Loucy (cell line): ENCODE measurements around the gene PEAK3.

ENCODE experiments used
- H2AFZ ChIP-seq: fragments of 200-600 bp; sonication (generic); 2 replicates; pipeline ENCODE4 v1.6.0; 2016; ENCODE audit warnings: antibody characterized with exemption, mild to moderate bottlenecking, low read length, moderate library complexity
- H3F3A ChIP-seq: fragments of 200-600 bp; 2 replicates; pipeline ENCODE4 v1.6.0; 2016; ENCODE audit warnings: antibody characterized with exemption, low read depth, mild to moderate bottlenecking
- H3K27me3 ChIP-seq: fragments of 200-600 bp; sonication (generic); 2 replicates; pipeline ENCODE4 v1.6.1; 2014; ENCODE audit warnings: low read length, mild to moderate bottlenecking; ENCODE audit not compliant: insufficient read depth, poor library complexity, severe bottlenecking
- H3K36me3 ChIP-seq: fragments of 200-600 bp; sonication (generic); 2 replicates; pipeline ENCODE4 v1.6.1; 2016; ENCODE audit warnings: low read length; ENCODE audit not compliant: insufficient read depth
- H3K4me1 ChIP-seq: fragments of 200-600 bp; sonication (generic); 2 replicates; pipeline ENCODE4 v1.5.1; 2014; ENCODE audit warnings: low read length, mild to moderate bottlenecking; ENCODE audit not compliant: insufficient read depth, poor library complexity, severe bottlenecking
- H3K4me2 ChIP-seq: fragments of 200-600 bp; sonication (generic); 2 replicates; pipeline ENCODE4 v1.6.0; 2014; ENCODE audit warnings: antibody characterized with exemption, low read length, low read depth, mild to moderate bottlenecking; ENCODE audit not compliant: poor library complexity, severe bottlenecking
- H3K4me3 ChIP-seq: fragments of 200-600 bp; sonication (generic); 2 replicates; pipeline ENCODE4 v1.5.1; 2014; ENCODE audit warnings: low read length, mild to moderate bottlenecking, mixed read lengths; ENCODE audit not compliant: poor library complexity, severe bottlenecking
- H3K79me2 ChIP-seq: fragments of 200-600 bp; sonication (generic); 2 replicates; pipeline ENCODE4 v1.6.1; 2014; ENCODE audit warnings: low read length; ENCODE audit not compliant: insufficient read depth
- H3K9ac ChIP-seq: fragments of 200-600 bp; sonication (generic); 2 replicates; pipeline ENCODE4 v1.6.0; 2014; ENCODE audit warnings: mild to moderate bottlenecking, low read depth, low read length, moderate library complexity; ENCODE audit not compliant: poor library complexity, severe bottlenecking
- H3K9me2 ChIP-seq: fragments of 200-600 bp; sonication (generic); replicated peaks from 2 replicates; pipeline ENCODE4 v1.6.1; 2016; ENCODE audit warnings: low read depth, low read length, mixed read lengths
- H3K9me3 ChIP-seq: fragments of 200-600 bp; sonication (generic); 2 replicates; pipeline ENCODE4 v1.6.1; 2014; ENCODE audit warnings: mild to moderate bottlenecking, antibody characterized with exemption, low read length, low read depth; ENCODE audit not compliant: insufficient read depth
- H4K20me1 ChIP-seq: fragments of 200-600 bp; sonication (generic); 2 replicates; pipeline ENCODE4 v1.6.0; 2014; ENCODE audit warnings: antibody characterized with exemption, low read length, mild to moderate bottlenecking; ENCODE audit not compliant: insufficient read depth, poor library complexity, severe bottlenecking
- EZH2phosphoT487 ChIP-seq: fragments of 200-600 bp; IDR thresholded peaks from 2 replicates; pipeline ENCODE4 v1.6.1; 2018; ENCODE audit warnings: antibody characterized with exemption, mild to moderate bottlenecking, moderate library complexity, borderline replicate concordance
- TF ChIP-seq, protein P1 (sequence below): fragments of 200-600 bp; sonication (generic); conservative IDR thresholded peaks from 2 replicates; pipeline ENCODE4 v1.5.1; 2014; ENCODE audit warnings: mild to moderate bottlenecking, antibody characterized with exemption, low read length

PEAK3 gene

GRCh38 chr19:2320939-2321338 lies 39.0 kb upstream of the PEAK3 start:
- peaks cover 10% of the 10 kb centered on the region for H3K4me1 ChIP-seq
- H2AFZ ChIP-seq: no peak overlapping the region
- no peak overlapping the region for H3K4me2 ChIP-seq
- no peak overlapping the region for H3K9ac ChIP-seq
- H3K9me3 ChIP-seq: no peaks in the 10 kb centered on the region
- peaks cover 11% of the 10 kb centered on the region for H4K20me1 ChIP-seq
- no peak overlapping the region for H3K4me3 ChIP-seq
- no peak for TF ChIP-seq EZH2phosphoT487
- TF ChIP-seq, protein P1, sequence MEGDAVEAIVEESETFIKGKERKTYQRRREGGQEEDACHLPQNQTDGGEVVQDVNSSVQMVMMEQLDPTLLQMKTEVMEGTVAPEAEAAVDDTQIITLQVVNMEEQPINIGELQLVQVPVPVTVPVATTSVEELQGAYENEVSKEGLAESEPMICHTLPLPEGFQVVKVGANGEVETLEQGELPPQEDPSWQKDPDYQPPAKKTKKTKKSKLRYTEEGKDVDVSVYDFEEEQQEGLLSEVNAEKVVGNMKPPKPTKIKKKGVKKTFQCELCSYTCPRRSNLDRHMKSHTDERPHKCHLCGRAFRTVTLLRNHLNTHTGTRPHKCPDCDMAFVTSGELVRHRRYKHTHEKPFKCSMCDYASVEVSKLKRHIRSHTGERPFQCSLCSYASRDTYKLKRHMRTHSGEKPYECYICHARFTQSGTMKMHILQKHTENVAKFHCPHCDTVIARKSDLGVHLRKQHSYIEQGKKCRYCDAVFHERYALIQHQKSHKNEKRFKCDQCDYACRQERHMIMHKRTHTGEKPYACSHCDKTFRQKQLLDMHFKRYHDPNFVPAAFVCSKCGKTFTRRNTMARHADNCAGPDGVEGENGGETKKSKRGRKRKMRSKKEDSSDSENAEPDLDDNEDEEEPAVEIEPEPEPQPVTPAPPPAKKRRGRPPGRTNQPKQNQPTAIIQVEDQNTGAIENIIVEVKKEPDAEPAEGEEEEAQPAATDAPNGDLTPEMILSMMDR: no peak
- no peaks in the 10 kb centered on the region for H3F3A ChIP-seq
- no peaks in the 10 kb centered on the region for H3K36me3 ChIP-seq
- H3K79me2 ChIP-seq: peaks cover 20% of the 10 kb centered on the region; the same call in 1 of the 2 replicates
- H3K27me3 ChIP-seq: no peaks in the 10 kb centered on the region
- no peaks in the 10 kb centered on the region for H3K9me2 ChIP-seq

DNA sequence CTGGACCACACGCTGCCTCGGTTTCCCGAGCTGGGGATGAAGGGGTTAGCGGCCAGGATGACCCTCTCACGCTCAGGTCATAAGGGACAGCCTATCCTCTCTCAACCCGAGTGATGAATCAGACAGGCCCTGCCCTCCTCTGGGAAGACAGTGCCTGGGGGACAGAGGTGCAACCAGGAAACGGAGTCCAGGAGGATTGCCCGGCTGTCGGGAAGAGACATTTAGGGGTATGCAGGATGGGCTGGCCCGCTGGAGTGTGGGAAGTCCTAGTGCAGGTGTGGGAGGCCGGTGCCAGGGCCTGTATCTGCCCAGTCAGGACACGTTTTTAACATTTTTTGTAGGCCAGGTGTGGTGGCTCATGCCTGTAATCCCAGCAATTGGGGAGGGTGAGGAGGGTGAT lies 38.1 kb upstream of the PEAK3 start:
- H3K4me1 ChIP-seq: peaks cover 6% of the 10 kb centered on the region
- no peak overlapping the region for H3K9ac ChIP-seq
- no peaks in the 10 kb centered on the region for H3K36me3 ChIP-seq
- no peak overlapping the region for H3K4me3 ChIP-seq
- H3F3A ChIP-seq: no peaks in the 10 kb centered on the region
- H3K27me3 ChIP-seq: no peaks in the 10 kb centered on the region
- no peaks in the 10 kb centered on the region for H3K9me2 ChIP-seq
- H3K79me2 ChIP-seq: peaks cover 11% of the 10 kb centered on the region; the same call in 1 of the 2 replicates
- H3K9me3 ChIP-seq: no peaks in the 10 kb centered on the region
- no peak overlapping the region for H2AFZ ChIP-seq
- H4K20me1 ChIP-seq: peaks cover 3% of the 10 kb centered on the region
- TF ChIP-seq, protein P1: no peak
- TF ChIP-seq EZH2phosphoT487: no peak
- H3K4me2 ChIP-seq: no peak overlapping the region

DNA sequence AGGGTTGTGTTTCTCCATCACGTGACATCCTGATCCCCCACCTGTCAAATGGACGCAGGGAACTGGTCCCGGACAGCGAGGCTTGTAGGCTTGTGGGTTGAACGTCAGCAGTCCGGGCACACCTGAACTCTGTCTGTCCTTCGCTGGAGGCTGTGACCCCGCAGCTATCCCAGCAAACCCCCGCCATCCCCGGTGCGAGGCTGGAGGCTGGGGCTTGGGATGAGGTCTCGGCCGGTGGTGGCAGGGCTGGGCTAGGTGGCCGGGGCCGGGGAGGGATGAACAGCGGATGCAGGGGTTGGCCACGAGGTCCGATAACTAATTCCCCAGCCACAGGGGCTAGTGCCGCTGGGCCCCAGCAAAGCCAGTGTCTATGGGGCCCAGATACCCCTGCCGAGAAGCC lies 37.6 kb upstream of the PEAK3 start:
- Histone ChIP-seq H3K79me2 (peaks cover 6% of the 10 kb centered on the region; the same call in 1 of the 2 replicates), H3K4me3 (no peak overlapping the region), H3K9me2 (no peaks in the 10 kb centered on the region), H2AFZ (no peak overlapping the region), H3K9ac (no peak overlapping the region), H3K9me3 (no peaks in the 10 kb centered on the region), H4K20me1 (no peaks in the 10 kb centered on the region), H3K4me2 (no peak overlapping the region), H3K4me1 (peaks cover 4% of the 10 kb centered on the region), H3F3A (no peaks in the 10 kb centered on the region), H3K27me3 (no peaks in the 10 kb centered on the region), H3K36me3 (no peaks in the 10 kb centered on the region)
- TF ChIP-seq, protein P1: no peak
- TF ChIP-seq EZH2phosphoT487: no peak
